Testis (tissue), 2 donors: ENCODE measurements around the gene HLCS.

Experiments
- POLR2A ChIP-seq: fragments of 450-650 bp; IDR thresholded peaks from one replicate; pipeline ENCODE4 v1.6.1; 2017; ENCODE audit warnings: antibody characterized with exemption, mild to moderate bottlenecking, moderate library complexity
- TF ChIP-seq, protein P1 (sequence below), 3 experiments: fragments of 450-650 bp in 2 of 3; fragments of 200-600 bp in 1 of 3; sonication (generic) in 1 of 3; IDR thresholded peaks; one replicate each; pipeline ENCODE4 v1.5.1; 2016 to 2019; ENCODE audit warnings: antibody characterized with exemption in 3 of 3, mild to moderate bottlenecking in 2 of 3, moderate library complexity in 1 of 3

DNA sequence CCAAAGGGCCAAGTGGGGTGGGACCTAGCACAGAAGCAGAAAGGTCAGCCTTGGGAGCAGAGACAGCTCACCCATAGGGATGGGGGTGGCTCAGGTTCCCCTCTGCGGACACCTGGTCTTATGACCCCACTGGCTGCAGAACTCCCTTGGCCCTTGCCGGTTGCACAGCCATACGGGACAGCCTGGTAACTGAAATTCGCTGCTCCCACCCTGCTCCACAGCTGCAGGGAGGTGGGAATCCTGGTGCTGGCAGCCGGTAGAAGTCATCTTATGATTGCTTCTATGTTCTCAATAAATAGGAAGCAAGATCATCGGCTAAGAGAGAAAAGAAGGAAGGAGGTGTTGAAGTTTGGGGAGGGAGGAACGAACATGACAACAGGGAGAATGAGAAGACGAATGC, 64.1 kb downstream of the HLCS start:
- TF ChIP-seq, protein P1, sequence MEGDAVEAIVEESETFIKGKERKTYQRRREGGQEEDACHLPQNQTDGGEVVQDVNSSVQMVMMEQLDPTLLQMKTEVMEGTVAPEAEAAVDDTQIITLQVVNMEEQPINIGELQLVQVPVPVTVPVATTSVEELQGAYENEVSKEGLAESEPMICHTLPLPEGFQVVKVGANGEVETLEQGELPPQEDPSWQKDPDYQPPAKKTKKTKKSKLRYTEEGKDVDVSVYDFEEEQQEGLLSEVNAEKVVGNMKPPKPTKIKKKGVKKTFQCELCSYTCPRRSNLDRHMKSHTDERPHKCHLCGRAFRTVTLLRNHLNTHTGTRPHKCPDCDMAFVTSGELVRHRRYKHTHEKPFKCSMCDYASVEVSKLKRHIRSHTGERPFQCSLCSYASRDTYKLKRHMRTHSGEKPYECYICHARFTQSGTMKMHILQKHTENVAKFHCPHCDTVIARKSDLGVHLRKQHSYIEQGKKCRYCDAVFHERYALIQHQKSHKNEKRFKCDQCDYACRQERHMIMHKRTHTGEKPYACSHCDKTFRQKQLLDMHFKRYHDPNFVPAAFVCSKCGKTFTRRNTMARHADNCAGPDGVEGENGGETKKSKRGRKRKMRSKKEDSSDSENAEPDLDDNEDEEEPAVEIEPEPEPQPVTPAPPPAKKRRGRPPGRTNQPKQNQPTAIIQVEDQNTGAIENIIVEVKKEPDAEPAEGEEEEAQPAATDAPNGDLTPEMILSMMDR (IDR thresholded peaks at IDR 0.05) = no peak
- TF ChIP-seq POLR2A = no peak
